ENCODE measurements around the gene ZSCAN12.
"Not testable (repeated sequence)": the region's sequence is repeated elsewhere in the genome, so short reads cannot be mapped to it uniquely, and the experiment has no call there.

The ZSCAN12 gene

GRCh38 chr6:28393912-28394662, 5.5 kb downstream of the ZSCAN12 start:
- no peak for DNase-seq

- DNase-seq: no peak
These were observed 8.9 kb downstream of the ZSCAN12 start for GRCh38 chr6:28390688-28391087.

- no peak for DNase-seq
These were observed 15.4 kb downstream of the ZSCAN12 start for GRCh38 chr6:28384143-28384533.

- DNase-seq: no peak
These were observed 16.1 kb downstream of the ZSCAN12 start for GRCh38 chr6:28383235-28384142.

- DNase-seq: no peak
These were observed 19.2 kb downstream of the ZSCAN12 start for GRCh38 chr6:28380381-28380780.

GRCh38 chr6:28378644-28379043, 20.9 kb downstream of the ZSCAN12 start:
- no peak for DNase-seq

GRCh38 chr6:28377879-28378278, 21.7 kb downstream of the ZSCAN12 start:
- no peak for DNase-seq

- DNase-seq: no peak
These were observed 25.6 kb downstream of the ZSCAN12 start for GRCh38 chr6:28373925-28374324.

GRCh38 chr6:28371706-28372451, 27.7 kb downstream of the ZSCAN12 start:
- no peak for DNase-seq

- no peak for DNase-seq
These were observed 28.3 kb downstream of the ZSCAN12 start for GRCh38 chr6:28371280-28371679.

- DNase-seq: no peak
These were observed 29.1 kb downstream of the ZSCAN12 start for GRCh38 chr6:28370440-28370839.

- DNase-seq: no peak
These were observed 30.1 kb downstream of the ZSCAN12 start for GRCh38 chr6:28369463-28369862.

GRCh38 chr6:28368522-28368921, 31.0 kb downstream of the ZSCAN12 start:
- DNase-seq: no peak

GRCh38 chr6:28365590-28365989, 34.0 kb downstream of the ZSCAN12 start:
- DNase-seq: not testable (repeated sequence)

- DNase-seq: no peak
These were observed 38.6 kb downstream of the ZSCAN12 start for GRCh38 chr6:28360961-28361360.

GRCh38 chr6:28359562-28359961, 40.0 kb downstream of the ZSCAN12 start:
- not testable (repeated sequence) for DNase-seq

- peak; percentile 40 for DNase-seq
These were observed 42.5 kb downstream of the ZSCAN12 start for GRCh38 chr6:28357036-28357435.

GRCh38 chr6:28356666-28357020, 42.9 kb downstream of the ZSCAN12 start:
- no peak for DNase-seq

GRCh38 chr6:28355743-28356665, 43.5 kb downstream of the ZSCAN12 start:
- DNase-seq: peak; percentile 82

GRCh38 chr6:28354688-28355554, 44.6 kb downstream of the ZSCAN12 start:
- no peak for DNase-seq

- no peak for DNase-seq
These were observed 45.4 kb downstream of the ZSCAN12 start for GRCh38 chr6:28353981-28354676.
